Measurements from ENCODE around the gene ARID3B. TPM values are rescaled to one million over a fixed set of nuclear protein-coding genes. Genes with fewer than 3 reads are reported as not detected.
A peak's percentile ranks its signal among the peaks of the same experiment; 100 is the strongest.

ARID3B gene, protein sequence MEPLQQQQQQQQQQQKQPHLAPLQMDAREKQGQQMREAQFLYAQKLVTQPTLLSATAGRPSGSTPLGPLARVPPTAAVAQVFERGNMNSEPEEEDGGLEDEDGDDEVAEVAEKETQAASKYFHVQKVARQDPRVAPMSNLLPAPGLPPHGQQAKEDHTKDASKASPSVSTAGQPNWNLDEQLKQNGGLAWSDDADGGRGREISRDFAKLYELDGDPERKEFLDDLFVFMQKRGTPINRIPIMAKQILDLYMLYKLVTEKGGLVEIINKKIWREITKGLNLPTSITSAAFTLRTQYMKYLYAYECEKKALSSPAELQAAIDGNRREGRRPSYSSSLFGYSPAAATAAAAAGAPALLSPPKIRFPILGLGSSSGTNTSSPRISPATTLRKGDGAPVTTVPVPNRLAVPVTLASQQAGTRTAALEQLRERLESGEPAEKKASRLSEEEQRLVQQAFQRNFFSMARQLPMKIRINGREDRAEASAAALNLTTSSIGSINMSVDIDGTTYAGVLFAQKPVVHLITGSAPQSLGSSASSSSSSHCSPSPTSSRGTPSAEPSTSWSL
- 2.0 TPM for total RNA-seq
- long read RNA-seq, full-length matches to known transcripts, result 4 of 8 reads
- long read RNA-seq, partial matches to known transcripts, result 0 of 8 reads
- long read RNA-seq, other reads (novel, unspliced or antisense), result 4 of 8 reads

DNA sequence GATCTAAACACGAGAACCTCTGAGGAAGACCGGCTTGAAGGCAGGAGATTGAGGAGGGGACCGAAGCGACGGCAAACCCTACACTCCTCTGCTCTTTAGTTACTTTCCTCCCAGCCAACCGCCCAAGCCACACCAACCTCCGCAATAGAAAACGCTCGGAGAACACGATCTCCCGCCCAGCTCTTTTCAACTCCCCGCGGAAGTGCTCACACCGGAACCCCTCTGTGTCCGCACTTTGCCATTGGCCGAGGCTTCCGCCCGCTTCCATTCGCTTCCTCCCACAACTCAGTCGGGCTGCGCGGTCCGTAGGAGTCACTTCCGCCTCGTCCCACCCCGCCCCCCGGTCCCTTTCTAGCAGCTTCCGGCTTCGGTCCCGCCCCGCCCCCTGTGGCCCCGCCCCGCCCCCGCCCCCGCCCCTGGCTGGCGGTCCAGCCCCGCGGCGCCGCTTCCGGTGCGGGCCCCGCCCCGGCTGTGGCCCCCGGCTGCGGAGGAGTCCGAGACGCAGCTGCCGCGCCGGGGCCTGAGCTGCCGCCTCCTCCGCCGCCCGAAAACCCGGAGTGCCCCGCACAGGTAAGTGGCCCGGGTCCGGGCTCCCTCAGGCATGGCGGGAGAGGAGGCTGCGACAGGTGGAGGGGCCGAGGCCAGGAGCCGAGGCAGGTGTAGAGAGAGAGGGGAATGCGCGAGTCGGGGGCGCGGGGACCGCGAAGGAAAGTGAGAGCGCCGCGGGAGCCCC is at the start of gene ARID3B:
Gene ARID3B (plus strand): TSS at position 460 of the 733 bp plus-strand sequence. CDS start 2,717 bp downstream, outside the sequence.
- peak; percentile 98 for DNase-seq
- Histone ChIP-seq H3K36me3 (no peaks in the 10 kb centered on the region), H3K4me1 (peaks cover 39% of the 10 kb centered on the region), H3K4me3 (peak within 1 kb of the TSS; percentile 95), H3K27ac (replicated peaks) (peak within 1 kb of the TSS; percentile 81), H3K9me3 (replicated peaks) (no peaks in the 10 kb centered on the region), H3K27me3 (ENCODE audit: low read depth) (no peaks in the 10 kb centered on the region)
- TF ChIP-seq, protein P1, sequence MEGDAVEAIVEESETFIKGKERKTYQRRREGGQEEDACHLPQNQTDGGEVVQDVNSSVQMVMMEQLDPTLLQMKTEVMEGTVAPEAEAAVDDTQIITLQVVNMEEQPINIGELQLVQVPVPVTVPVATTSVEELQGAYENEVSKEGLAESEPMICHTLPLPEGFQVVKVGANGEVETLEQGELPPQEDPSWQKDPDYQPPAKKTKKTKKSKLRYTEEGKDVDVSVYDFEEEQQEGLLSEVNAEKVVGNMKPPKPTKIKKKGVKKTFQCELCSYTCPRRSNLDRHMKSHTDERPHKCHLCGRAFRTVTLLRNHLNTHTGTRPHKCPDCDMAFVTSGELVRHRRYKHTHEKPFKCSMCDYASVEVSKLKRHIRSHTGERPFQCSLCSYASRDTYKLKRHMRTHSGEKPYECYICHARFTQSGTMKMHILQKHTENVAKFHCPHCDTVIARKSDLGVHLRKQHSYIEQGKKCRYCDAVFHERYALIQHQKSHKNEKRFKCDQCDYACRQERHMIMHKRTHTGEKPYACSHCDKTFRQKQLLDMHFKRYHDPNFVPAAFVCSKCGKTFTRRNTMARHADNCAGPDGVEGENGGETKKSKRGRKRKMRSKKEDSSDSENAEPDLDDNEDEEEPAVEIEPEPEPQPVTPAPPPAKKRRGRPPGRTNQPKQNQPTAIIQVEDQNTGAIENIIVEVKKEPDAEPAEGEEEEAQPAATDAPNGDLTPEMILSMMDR (IDR thresholded peaks at IDR 0.05; ENCODE audit: borderline replicate concordance), result no peak
- intact Hi-C loops (cut with micrococcal nuclease), result loop anchor here (10.0 kb wide), 1 partner anchor 74 kb away; the partner anchor contains the start of gene CLK3

DNA sequence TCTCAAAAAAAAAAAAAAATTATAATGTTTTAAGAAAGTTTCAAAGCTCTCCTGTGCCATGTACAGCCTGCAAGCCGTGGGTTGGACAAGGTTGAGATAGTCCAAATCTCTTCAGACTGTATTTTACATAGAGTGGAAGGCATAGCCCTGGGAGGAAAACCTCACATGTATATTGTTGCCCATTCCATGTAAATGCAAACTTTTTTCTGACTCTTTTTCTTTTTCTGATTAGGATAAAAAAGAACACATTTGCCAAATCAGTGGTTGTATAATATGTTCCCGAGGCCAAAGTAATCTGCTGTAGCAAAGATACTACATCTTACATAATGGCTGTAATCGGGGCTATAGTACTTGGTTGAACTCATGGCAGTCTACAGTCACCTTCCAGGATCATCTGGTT is 44.4 kb upstream of the ARID3B start:
- no peaks in the 10 kb centered on the region for H3K27me3 ChIP-seq (ENCODE audit: low read depth)
- intact Hi-C loops (cut with micrococcal nuclease), result no loop called here
- H3K9me3 ChIP-seq (replicated peaks), result no peaks in the 10 kb centered on the region
- TF ChIP-seq, protein P1 (IDR thresholded peaks at IDR 0.05; ENCODE audit: borderline replicate concordance), result no peak
- H3K27ac ChIP-seq (replicated peaks), result no peak overlapping the region
- H3K36me3 ChIP-seq, result no peaks in the 10 kb centered on the region
- H3K4me1 ChIP-seq, result no peaks in the 10 kb centered on the region
- no peak overlapping the region for H3K4me3 ChIP-seq
- DNase-seq, result no peak

DNA sequence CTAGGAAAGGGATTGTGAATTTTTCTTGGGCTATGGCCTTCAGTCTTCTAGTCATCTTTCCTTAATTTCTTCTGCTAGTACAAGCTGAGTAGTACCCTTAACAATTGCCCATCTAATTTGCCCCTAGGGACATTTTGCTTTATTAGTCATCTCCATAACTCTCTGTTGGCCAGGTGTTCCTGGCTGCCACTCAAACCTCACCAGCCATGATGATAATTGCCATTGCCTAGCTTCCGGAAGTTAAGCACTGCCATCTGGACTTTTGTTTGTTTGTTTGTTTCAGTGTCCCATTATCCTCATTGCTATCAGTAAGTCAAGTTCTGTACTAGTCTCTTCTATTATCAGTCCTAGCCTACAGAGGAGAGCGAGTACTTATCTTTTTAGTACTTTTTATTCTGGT is 43.4 kb upstream of the ARID3B start:
- Histone ChIP-seq H3K27me3 (ENCODE audit: low read depth) (no peaks in the 10 kb centered on the region), H3K4me1 (no peaks in the 10 kb centered on the region), H3K27ac (replicated peaks) (no peak overlapping the region), H3K36me3 (no peaks in the 10 kb centered on the region), H3K9me3 (replicated peaks) (no peaks in the 10 kb centered on the region), H3K4me3 (no peak overlapping the region)
- intact Hi-C loops (cut with micrococcal nuclease), result no loop called here
- DNase-seq, result no peak
- TF ChIP-seq, protein P1 (IDR thresholded peaks at IDR 0.05; ENCODE audit: borderline replicate concordance), result no peak

DNA sequence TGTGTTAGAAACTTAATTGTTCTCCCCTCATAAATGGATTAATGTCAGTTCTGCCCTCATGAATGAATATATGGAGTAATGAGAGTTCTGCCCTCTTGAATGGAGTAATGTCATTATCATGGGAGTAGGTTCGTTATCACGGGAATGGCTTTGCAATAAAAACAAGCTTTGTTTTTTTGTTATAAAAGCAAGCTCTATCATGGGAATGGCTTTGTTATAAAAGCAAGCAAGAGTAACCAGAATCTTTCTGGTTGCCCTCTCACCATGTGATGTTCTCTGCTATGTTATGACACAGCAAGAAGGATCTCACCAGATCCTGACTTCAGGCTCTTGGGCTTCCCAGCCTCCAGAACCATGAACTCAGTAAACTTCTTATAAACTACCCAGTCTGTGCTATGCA is 41.7 kb upstream of the ARID3B start:
- DNase-seq, result no peak
- TF ChIP-seq, protein P1 (IDR thresholded peaks at IDR 0.05; ENCODE audit: borderline replicate concordance), result no peak
- intact Hi-C loops (cut with micrococcal nuclease), result no loop called here
- no peaks in the 10 kb centered on the region for H3K36me3 ChIP-seq
- no peaks in the 10 kb centered on the region for H3K4me1 ChIP-seq
- no peak overlapping the region for H3K27ac ChIP-seq (replicated peaks)
- no peaks in the 10 kb centered on the region for H3K9me3 ChIP-seq (replicated peaks)
- no peak overlapping the region for H3K4me3 ChIP-seq
- H3K27me3 ChIP-seq (ENCODE audit: low read depth), result no peaks in the 10 kb centered on the region

DNA sequence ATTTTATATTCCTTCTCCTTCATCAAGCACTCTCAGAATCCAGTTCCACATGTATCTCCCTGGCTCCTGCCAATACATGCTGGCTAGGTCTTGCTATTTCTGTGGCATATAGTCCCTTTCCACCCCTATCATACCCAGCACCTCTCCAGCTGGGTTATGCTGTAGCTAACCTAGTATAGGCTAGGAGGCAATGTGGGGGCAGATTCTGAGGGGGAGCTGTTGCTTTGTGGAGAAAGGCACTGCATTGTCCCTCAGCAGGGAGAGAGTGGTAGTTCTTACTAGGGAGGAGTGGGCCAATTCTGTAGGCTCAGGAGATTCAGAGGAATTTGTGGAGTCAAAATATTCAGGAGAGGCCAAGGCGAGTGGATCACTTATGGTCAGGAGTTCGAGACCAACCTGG is 40.6 kb upstream of the ARID3B start:
- intact Hi-C loops (cut with micrococcal nuclease), result no loop called here
- H3K27me3 ChIP-seq (ENCODE audit: low read depth), result no peaks in the 10 kb centered on the region
- H3K4me1 ChIP-seq, result no peaks in the 10 kb centered on the region
- DNase-seq, result no peak
- H3K27ac ChIP-seq (replicated peaks), result no peak overlapping the region
- H3K4me3 ChIP-seq, result no peak overlapping the region
- no peaks in the 10 kb centered on the region for H3K36me3 ChIP-seq
- TF ChIP-seq, protein P1 (IDR thresholded peaks at IDR 0.05; ENCODE audit: borderline replicate concordance), result no peak
- H3K9me3 ChIP-seq (replicated peaks), result no peaks in the 10 kb centered on the region

Measured in left ventricle myocardium inferior (tissue), 1 donor.